ENCODE results near the gene GALE.

The GALE gene

DNA sequence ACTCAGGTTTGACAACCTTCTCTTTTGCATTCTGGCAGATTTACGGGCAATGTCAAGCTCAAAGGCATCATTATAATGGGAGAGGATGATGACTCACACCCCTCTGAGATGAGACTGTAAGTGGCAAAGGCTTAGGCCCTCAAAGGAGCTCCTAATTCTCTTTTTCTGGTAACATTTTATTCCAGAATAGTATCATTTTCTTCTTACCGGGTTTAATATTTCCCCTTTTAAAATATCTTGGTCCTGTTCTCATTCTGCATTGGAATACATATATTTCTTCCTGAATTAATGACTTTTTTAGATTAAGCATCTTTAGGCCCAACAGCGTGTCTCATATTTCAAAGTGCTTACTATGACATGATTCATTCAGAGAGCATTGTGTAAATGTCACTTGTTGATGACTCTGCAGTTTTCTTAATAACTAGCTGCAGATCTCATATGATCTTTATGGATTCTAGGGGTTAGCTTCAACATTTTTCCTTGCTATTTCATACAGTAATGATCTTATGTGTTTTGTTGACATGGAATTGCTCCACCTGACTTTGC, 20.7 kb downstream of the GALE start:
- in situ Hi-C loops (cut with HindIII; ENCODE audit: low sequenced_read_pairs), result no loop called here

DNA sequence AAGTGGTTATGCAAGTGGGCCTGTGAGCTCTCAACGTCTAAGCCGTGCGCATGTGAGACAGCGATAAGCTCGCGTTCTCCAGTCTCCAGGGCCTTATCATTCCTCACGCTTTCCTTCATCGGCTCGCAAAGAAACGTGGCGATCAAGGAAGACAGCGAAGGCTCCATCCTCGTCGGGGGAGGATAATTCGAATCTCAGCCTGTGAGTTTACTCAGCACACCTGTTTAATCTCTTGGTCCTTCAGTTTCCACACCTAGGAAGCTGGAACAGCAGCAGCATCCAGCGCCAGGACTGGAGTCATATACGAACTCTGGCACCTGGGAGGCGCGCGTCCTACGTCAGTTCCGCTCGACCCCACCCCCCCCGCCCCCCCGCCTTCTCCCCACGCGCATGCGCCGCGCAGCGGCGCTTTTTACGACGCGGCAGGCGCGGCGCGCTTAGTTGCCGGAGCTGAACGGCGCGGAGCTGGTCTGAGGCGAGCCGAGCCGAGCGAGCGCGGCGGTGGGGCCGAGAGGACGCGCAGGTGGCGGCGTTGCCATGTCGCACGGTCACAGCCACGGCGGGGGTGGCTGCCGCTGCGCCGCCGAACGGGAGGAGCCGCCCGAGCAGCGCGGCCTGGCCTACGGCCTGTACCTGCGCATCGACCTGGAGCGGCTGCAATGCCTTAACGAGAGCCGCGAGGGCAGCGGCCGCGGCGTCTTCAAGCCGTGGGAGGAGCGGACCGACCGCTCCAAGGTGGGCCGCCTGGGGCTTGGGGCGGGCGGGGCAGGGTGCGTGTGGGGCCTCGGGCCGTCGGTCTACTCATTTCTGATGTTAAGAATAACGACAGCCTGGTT, 22.4 kb downstream of the GALE start, which contains the start of gene PITHD1:
TSS of gene PITHD1 (plus strand) at position 440 of the 836 bp plus-strand sequence. CDS start at position 538, 98 bp downstream.
- in situ Hi-C loops (cut with HindIII; ENCODE audit: low sequenced_read_pairs), result no loop called here
- TF ChIP-seq, protein P1, sequence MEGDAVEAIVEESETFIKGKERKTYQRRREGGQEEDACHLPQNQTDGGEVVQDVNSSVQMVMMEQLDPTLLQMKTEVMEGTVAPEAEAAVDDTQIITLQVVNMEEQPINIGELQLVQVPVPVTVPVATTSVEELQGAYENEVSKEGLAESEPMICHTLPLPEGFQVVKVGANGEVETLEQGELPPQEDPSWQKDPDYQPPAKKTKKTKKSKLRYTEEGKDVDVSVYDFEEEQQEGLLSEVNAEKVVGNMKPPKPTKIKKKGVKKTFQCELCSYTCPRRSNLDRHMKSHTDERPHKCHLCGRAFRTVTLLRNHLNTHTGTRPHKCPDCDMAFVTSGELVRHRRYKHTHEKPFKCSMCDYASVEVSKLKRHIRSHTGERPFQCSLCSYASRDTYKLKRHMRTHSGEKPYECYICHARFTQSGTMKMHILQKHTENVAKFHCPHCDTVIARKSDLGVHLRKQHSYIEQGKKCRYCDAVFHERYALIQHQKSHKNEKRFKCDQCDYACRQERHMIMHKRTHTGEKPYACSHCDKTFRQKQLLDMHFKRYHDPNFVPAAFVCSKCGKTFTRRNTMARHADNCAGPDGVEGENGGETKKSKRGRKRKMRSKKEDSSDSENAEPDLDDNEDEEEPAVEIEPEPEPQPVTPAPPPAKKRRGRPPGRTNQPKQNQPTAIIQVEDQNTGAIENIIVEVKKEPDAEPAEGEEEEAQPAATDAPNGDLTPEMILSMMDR (IDR thresholded peaks at IDR 0.05; ENCODE audit: low read depth, low read length, missing control alignments), result no peak
- H3K4me3 ChIP-seq (ENCODE audit: low read depth, low read length), result peak within 1 kb of the TSS; percentile 67
- DNase-seq (ENCODE audit: low read depth), result peak; percentile 43

More for the DNA sequence above, 20.7 kb downstream of the GALE start:
- TF ChIP-seq, protein P1 (IDR thresholded peaks at IDR 0.05; ENCODE audit: low read depth, low read length, missing control alignments), result no peak
- peak overlapping the region; percentile 67 for H3K4me3 ChIP-seq (ENCODE audit: low read depth, low read length)
- no peak for DNase-seq (ENCODE audit: low read depth)

GRCh38 chr1:23776217-23776616, 24.3 kb downstream of the GALE start:
- in situ Hi-C loops (cut with HindIII; ENCODE audit: low sequenced_read_pairs), result no loop called here
- DNase-seq (ENCODE audit: low read depth), result no peak
- no peak overlapping the region for H3K4me3 ChIP-seq (ENCODE audit: low read depth, low read length)
- TF ChIP-seq, protein P1 (IDR thresholded peaks at IDR 0.05; ENCODE audit: low read depth, low read length, missing control alignments), result no peak

- TF ChIP-seq, protein P1 (IDR thresholded peaks at IDR 0.05; ENCODE audit: low read depth, low read length, missing control alignments), result no peak
- no peak for DNase-seq (ENCODE audit: low read depth)
- H3K4me3 ChIP-seq (ENCODE audit: low read depth, low read length), result no peak overlapping the region
- in situ Hi-C loops (cut with HindIII; ENCODE audit: low sequenced_read_pairs), result no loop called here
Observed at GRCh38 chr1:23774174-23774880, 26.2 kb downstream of the GALE start.

DNA sequence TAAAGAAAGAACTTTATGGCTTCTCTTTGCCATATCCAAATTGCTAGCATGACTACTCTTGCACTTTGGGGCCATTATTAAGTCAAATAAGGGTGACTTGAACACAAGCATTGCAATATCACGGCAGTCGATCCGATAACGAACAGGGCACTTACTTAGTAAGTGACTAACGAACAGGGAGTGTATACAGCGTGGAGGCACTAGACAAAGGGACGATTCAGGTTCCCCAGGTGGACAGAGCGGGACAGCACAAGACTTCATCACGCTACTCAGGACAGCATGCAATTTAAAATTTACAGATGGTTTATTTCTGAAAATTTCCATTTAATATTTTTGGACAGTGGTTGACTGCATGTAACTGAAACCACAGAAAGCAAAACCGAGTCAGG, 27.7 kb downstream of the GALE start:
- TF ChIP-seq, protein P1 (IDR thresholded peaks at IDR 0.05; ENCODE audit: low read depth, low read length, missing control alignments), result no peak

GRCh38 chr1:23772049-23772853, 28.3 kb downstream of the GALE start:
- no peak overlapping the region for H3K4me3 ChIP-seq (ENCODE audit: low read depth, low read length)
- in situ Hi-C loops (cut with HindIII; ENCODE audit: low sequenced_read_pairs), result no loop called here
- peak; percentile 70 for DNase-seq (ENCODE audit: low read depth)
- TF ChIP-seq, protein P1 (IDR thresholded peaks at IDR 0.05; ENCODE audit: low read depth, low read length, missing control alignments), result peak; percentile 99

More for the DNA sequence above, 27.7 kb downstream of the GALE start:
- DNase-seq (ENCODE audit: low read depth), result no peak
- H3K4me3 ChIP-seq (ENCODE audit: low read depth, low read length), result no peak overlapping the region
- in situ Hi-C loops (cut with HindIII; ENCODE audit: low sequenced_read_pairs), result no loop called here
